GM18499 (cell line): ENCODE measurements around the gene MORN1.

Experiments
- ATAC-seq: cut with Tn5 transposase; IDR thresholded peaks from one replicate; pipeline ENCODE4 v1.9.1; 2021; ENCODE audit warnings: moderate number of reproducible peaks; ENCODE audit not compliant: insufficient read depth, unreplicated experiment

Gene MORN1

GRCh38 chr1:2326524-2326923, 64.8 kb downstream of the MORN1 start:
- ATAC-seq: no peak

GRCh38 chr1:2324553-2325366, 66.6 kb downstream of the MORN1 start:
- no peak for ATAC-seq

GRCh38 chr1:2323451-2323974, 67.8 kb downstream of the MORN1 start:
- ATAC-seq: no peak

DNA sequence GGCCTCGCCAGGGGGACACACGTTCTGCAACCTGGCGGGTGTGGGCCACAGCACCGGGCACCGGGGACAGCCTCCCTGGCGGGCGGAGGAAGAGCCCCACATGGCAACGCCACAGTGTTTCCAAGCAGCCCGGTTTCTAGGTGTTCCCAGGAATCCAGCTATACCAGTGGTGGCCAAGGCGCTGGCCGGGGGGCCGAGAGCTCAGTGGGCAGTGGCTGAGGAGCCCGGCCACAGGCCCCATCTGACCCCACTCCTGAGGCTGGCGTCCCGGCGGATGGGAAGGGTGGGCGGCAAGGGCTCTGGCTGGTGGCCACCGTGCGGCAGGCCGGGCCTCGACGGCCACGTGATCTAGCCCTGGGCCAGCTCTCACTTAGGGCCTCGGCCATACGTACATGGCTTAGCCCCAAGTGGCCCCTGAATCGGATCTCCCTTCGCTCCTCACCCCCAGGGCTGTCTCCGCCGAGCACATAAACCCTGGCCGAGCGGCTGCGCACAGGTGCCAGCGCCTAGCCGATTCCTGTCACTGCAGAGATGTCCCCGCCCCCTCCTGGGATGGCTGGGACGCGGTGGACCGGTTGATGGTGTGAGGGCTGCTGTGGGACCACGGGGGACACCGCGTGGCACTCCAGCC, 68.7 kb downstream of the MORN1 start:
- ATAC-seq: no peak

GRCh38 chr1:2322065-2322571, 69.2 kb downstream of the MORN1 start:
- no peak for ATAC-seq

DNA sequence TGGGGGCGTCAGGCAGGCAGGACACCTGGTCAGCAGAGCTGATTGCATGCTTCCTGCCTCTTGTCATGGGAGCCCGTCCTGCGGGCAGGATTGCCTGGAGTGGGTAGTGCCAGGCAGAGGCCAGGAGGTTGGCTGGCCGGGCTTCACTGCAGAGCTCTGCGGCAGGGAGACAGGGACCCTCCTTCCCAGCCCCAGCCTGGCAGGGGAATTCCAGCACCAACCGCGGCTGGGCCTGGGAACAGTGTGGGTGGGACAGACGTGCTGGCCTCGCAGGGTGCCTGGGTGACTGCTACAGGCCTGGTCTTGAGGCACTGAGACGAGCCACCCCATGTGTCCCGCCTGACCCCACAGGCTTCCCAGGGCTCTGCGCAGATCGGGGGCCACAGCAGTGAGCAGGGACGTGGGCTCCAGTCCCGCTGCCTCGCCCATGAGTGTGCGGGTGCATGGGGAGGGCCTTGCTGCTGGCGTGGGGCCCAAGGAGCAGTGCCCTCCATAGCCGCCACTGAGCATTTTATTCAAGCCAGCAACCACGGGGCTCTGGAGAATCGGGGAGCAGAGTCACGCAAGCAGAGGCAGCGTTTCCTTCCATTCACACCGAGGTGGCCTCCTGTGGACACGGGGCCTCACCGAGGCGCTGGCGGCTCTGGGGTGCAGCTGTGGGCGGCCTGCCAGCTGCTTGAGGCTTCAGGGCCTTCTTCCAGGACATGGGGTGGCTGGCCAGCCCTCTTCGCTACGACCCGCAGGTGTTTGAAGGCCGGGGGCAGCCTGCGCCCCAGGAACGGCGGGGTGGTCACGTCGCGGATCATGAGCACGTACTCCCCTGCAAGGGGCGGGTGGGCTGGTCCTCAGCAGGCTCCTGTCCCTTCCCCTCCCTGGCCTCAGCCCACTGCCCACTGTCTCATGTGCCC, 70.3 kb downstream of the MORN1 start:
- ATAC-seq: no peak

DNA sequence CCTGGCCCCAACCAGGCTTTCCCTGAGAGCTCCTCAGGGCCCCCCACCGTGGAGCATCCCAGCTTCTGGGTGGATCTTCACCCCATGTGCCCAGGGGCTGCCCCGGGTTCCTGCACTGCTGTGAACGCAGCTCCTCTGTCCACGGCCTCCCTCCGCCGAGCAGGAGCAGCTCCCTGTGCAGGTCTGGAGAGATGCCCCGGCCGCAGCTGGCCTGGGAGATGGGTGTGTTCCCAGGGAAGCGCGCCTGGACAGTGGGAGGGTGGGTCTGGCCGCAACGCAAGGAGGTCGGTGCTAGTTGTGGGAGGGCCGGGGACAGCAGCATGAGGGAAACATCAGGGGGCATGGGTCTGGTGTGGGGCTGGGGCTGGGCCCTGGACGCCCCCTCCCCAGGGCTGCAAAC, 71.3 kb downstream of the MORN1 start:
- ATAC-seq: no peak

DNA sequence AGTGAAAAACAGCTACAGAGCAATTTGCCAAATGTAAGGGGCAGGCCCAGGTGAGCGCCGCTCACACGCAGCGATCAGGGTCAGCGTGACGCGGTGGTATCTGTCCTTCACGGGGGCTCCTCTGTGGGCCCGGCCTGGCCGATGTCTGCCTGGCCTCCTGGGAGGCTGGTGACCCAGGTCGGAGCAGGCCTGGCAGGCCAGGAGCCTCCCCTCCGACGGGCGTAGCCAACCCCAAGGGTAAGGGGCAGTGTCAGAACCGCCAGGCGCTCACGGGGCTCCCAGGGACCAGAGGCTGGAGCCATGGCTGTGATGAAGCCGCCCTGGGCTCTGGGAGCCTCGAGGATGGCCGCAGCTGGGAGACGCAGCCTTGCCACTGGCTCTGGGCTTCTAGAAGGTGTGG, 72.1 kb downstream of the MORN1 start:
- no peak for ATAC-seq

- ATAC-seq: no peak
These were observed 72.8 kb downstream of the MORN1 start for GRCh38 chr1:2318314-2319278.

DNA sequence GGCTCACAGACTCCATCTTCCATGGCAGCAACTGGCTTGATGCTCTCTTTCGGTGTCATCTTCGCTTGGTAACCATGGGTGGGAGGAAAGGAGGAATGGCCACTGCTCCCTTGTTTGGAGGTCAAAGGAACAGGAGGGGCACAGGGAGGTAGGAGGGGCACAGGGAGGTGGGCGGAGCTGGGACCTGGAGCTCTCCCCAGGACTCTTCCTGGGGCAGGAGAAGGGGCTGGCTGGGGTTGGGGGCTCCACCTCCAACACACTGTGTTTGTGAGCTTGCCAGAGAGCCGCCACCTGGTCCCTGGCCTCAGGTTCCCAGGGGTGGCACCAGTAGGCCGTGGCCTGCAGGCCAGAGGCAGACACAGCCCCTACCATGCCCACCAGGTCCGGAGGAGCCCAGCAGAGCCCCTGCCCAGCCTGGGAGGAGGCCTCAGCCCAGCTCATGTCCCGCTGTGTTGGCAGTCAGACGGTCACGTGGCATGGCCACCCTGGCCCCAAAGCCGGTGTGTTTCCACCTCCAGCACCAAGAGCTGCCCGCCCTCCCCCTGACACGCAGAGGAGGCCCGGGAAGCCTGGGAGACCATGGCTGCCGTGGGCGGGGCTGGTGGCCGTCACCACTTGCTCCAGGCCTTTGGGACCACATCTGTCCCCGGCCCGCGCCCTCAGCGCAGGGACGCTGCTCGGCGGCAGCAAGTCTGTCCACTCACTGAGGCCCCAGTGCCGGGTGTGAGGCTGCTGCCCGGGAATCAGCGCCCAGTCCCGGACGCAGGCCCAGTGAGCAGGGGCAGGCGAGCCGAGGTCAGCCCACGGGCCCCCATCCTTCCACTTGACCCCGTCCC, 73.9 kb downstream of the MORN1 start:
- ATAC-seq: no peak

DNA sequence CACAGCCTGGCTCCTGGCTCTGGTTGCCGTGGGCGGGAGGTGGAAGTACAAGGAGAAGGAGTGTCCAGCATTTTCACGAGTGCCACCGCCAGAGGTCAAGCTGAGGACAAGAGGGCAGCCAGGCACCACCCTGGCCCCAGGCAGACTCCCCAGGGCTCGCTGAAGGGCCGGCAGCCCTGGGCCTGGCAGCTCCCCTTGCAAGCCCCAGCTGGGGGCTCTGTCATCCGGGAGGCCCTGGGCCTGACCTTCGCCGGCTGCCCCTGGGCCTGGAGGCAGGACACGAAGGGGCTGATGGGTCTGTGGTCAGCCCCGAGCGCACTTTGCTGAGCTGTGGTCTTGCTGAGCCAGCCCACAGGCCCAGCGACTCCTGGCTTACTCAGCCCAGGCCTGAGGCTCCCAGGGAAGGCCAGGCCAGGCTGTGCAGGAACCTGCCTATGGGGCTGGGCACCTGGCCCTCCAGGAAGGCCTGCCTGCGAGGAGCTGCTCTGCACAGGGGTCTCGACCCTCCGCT, 74.8 kb downstream of the MORN1 start:
- no peak for ATAC-seq

DNA sequence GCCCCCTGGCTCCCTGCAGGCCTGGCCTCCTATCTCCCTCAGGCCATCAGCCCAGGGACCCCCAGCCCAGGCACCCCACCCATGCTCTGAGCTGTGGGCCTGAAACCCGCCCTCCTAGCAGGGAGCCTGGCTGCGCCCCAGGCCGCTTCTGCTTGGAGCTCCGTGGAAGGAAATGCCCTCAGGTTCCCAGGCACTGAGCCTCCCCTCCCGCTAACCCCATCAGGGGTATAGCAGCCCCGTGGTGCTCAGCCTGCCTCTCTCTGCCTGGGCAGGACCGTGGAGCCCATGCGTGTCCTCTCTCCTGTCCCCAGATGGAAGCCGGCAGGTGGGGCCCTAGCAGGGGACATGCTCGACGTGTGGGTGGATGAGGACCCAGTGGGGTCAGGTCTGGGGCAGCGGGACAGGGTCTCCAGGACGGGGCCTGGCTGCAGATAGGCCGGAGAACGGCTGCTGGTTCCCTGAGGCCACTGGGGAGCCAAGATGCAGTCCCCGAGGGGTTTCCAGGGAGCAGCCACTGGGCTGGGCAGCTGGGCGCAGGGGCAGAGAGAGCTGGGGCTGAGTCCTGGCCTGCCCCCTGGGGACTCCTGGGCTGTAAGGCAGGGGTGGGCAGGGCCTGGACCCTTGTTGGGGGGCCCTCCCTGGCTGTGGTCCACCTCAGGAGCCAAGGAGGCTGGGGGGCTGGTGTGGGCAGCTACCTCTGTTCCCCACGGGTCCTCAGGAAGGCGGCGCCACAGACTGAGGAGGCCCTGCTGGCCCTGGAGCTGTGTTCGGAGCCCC, 75.5 kb downstream of the MORN1 start:
- ATAC-seq: no peak

DNA sequence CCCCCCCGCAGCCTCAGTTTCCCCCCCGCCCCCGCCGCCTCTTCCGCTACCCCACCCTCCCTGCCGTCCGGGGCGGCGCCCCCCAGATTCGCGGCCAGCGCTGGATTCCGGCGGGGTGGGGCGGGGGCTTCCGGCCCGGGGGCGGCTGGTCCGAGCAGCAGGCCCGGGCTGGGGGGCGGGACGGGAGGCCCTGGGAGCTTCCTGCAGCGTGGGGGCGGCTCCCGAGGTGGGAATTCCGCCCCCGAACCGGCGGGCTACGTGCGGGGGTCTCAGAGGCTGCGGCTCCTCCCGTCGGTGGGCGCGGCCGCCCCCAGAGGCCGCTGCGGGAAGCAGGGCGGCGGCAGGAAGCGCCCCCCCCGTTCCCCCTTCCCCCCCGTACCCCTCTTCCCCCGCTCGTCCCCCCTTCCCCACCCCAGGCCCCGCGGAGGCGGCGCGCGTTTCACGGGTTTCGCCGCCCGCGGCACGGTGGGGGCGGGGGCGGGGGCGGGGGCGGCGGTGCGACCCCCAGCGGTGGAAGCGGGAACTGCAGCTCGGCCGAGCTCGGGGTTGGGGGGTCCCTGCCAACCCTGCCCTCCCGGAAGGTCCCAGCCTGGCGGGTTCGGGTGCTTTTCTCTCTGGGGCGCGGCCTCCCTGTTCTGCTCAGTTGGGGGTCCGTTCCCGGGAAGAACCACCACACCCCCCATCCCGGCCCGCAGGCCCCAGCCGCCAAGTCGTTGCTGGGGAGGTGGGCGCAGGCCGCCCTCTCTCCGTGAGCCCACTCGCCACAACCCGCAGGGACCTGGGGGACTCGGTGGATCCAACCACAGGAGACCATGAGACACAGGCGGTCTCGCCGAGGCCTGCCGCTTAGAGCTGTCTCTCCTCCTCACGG, 76.3 kb downstream of the MORN1 start:
- ATAC-seq: no peak

- ATAC-seq: no peak
These were observed 77.0 kb downstream of the MORN1 start for GRCh38 chr1:2314273-2314802.

DNA sequence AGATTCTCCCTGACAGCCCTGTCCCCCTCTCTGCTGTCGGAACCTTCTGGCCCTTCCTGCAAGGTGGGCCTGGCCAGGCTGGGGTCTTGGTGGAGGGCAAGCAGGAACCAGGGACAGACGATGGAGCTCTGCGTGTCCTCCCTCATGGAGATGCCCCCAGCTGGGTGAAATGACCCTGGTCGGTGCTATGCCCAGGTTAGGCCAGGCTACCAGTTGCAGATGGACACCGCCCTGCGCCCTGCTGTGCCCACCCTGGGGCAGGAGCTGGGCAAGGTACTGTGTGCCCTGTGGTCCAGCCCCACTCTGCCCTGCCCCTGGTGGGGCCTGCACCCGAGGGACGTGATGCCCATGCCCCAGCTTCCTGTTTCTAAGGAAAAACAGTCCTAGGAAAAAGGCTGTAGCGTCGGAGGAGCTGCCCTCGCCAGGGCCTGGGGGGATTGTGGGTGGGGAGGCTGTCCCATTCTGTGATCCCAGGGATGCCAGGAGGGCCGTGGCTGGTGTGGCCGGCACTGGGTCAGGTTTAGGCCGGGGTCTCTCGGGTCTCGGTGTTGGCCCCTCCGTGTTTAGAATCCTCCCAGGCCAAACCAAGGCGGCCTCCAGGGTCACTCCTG, 77.6 kb downstream of the MORN1 start:
- ATAC-seq: no peak
